Subcutaneous adipose tissue (tissue), 4 donors: Measurements from ENCODE around the gene FGF18. TPM values are rescaled to one million over a fixed set of nuclear protein-coding genes. Genes with fewer than 3 reads are reported as not detected.

Source experiments
- CTCF ChIP-seq: fragments of 450-650 bp; IDR thresholded peaks from one replicate; pipeline ENCODE4 v1.5.1; 2016; ENCODE audit warnings: low read depth, mild to moderate bottlenecking, control low read depth, antibody characterized with exemption, moderate library complexity
- total RNA-seq, 4 donors: library from RNA; depleted of rRNA; stranded (reverse); fragments of >200 nt; gene quantifications; one replicate each; pipeline ENCODE4 v1.1.0, GENCODE V29; 2016

The FGF18 gene
- total RNA-seq, 4 donors from 2014 or later: 0.33 to 0.66 TPM; not detected in 2

- no peak for TF ChIP-seq CTCF
These were observed 10.1 kb downstream of the FGF18 start for GRCh38 chr5:171429543-171429910.

- TF ChIP-seq CTCF: no peak
These were observed 11.9 kb downstream of the FGF18 start for GRCh38 chr5:171431251-171431777.

- TF ChIP-seq CTCF: no peak
These were observed 12.6 kb downstream of the FGF18 start for GRCh38 chr5:171432076-171432475.

- TF ChIP-seq CTCF: no peak
These were observed 13.3 kb downstream of the FGF18 start for GRCh38 chr5:171432583-171433351.

- TF ChIP-seq CTCF: no peak
These were observed 13.9 kb downstream of the FGF18 start for GRCh38 chr5:171433352-171433698.

- TF ChIP-seq CTCF: no peak
These were observed 14.7 kb downstream of the FGF18 start for GRCh38 chr5:171433982-171434676.

- no peak for TF ChIP-seq CTCF
These were observed 15.4 kb downstream of the FGF18 start for GRCh38 chr5:171434874-171435273.
